Progenitor cell of endocrine pancreas (in vitro differentiated cells): Measurements from ENCODE around the gene APLNR. TPM values are rescaled to one million over a fixed set of nuclear protein-coding genes. Genes with fewer than 3 reads are reported as not detected.

ENCODE experiments used
- DNase-seq: peaks from one replicate; pipeline ENCODE4 v3.0.0; 2021; ENCODE audit warnings: low spot score; ENCODE audit not compliant: unreplicated experiment
- H3K27ac Mint-ChIP-seq: 2 replicates; pipeline ENCODE4 v1.8.0; 2021; ENCODE audit warnings: mild to moderate bottlenecking, moderate library complexity, mixed read lengths
- H3K27me3 Mint-ChIP-seq: 2 replicates; pipeline ENCODE4 v1.8.0; 2021; ENCODE audit warnings: mixed read lengths
- H3K36me3 Mint-ChIP-seq: 2 replicates; pipeline ENCODE4 v1.8.0; 2022; ENCODE audit warnings: mixed read lengths; ENCODE audit not compliant: insufficient read depth
- H3K4me1 Mint-ChIP-seq: 2 replicates; pipeline ENCODE4 v1.8.0; 2021; ENCODE audit warnings: low read depth, mixed read lengths
- H3K4me3 Mint-ChIP-seq: 2 replicates; pipeline ENCODE4 v1.8.0; 2021; ENCODE audit warnings: low read depth, mild to moderate bottlenecking, moderate library complexity, mixed read lengths
- H3K9me3 Mint-ChIP-seq: 2 replicates; pipeline ENCODE4 v1.8.0; 2021; ENCODE audit warnings: low read depth, mixed read lengths
- CTCF ChIP-seq: fragments of 200-600 bp; sonication (generic); IDR thresholded peaks from one replicate; pipeline ENCODE4 v1.5.0; 2021; ENCODE audit warnings: antibody characterized with exemption, mild to moderate bottlenecking; ENCODE audit not compliant: unreplicated experiment
- total RNA-seq: library from RNA; stranded (reverse); gene quantifications from 2 replicates; pipeline ENCODE4 v1.2.1, GENCODE V29; 2021

Gene APLNR
- total RNA-seq, 1 donor from 2014 or later, result 0.12 TPM

GRCh38 chr11:57251491-57252104, 14.5 kb upstream of the APLNR start:
- DNase-seq, result no peak
- Mint-ChIP-seq H3K36me3 (no peaks in the 10 kb centered on the region), H3K4me1 (no peaks in the 10 kb centered on the region), H3K27ac (no peak overlapping the region), H3K4me3 (no peak overlapping the region), H3K9me3 (no peaks in the 10 kb centered on the region), H3K27me3 (peaks cover 14% of the 10 kb centered on the region)
- no peak for TF ChIP-seq CTCF

- TF ChIP-seq CTCF, result no peak
- Mint-ChIP-seq H3K36me3 (no peaks in the 10 kb centered on the region), H3K4me1 (no peaks in the 10 kb centered on the region)
These were observed 14.0 kb upstream of the APLNR start for GRCh38 chr11:57251037-57251436.

GRCh38 chr11:57249384-57250319, 12.6 kb upstream of the APLNR start:
- H3K27me3 Mint-ChIP-seq, result peaks cover 14% of the 10 kb centered on the region
- no peak overlapping the region for H3K4me3 Mint-ChIP-seq
- H3K27ac Mint-ChIP-seq, result no peak overlapping the region
- H3K4me1 Mint-ChIP-seq, result no peaks in the 10 kb centered on the region
- peak; percentile 48 for DNase-seq
- no peaks in the 10 kb centered on the region for H3K9me3 Mint-ChIP-seq
- no peaks in the 10 kb centered on the region for H3K36me3 Mint-ChIP-seq
- TF ChIP-seq CTCF, result peak; percentile 89

More at GRCh38 chr11:57251037-57251436, 14.0 kb upstream of the APLNR start:
- H3K27ac Mint-ChIP-seq, result no peak overlapping the region
- H3K9me3 Mint-ChIP-seq, result no peaks in the 10 kb centered on the region
- H3K27me3 Mint-ChIP-seq, result peaks cover 14% of the 10 kb centered on the region
- no peak for DNase-seq
- no peak overlapping the region for H3K4me3 Mint-ChIP-seq

- no peak overlapping the region for H3K27ac Mint-ChIP-seq
- no peaks in the 10 kb centered on the region for H3K4me1 Mint-ChIP-seq
- no peak overlapping the region for H3K4me3 Mint-ChIP-seq
- TF ChIP-seq CTCF, result peak; percentile 76
- H3K27me3 Mint-ChIP-seq, result peaks cover 14% of the 10 kb centered on the region
- H3K36me3 Mint-ChIP-seq, result no peaks in the 10 kb centered on the region
- DNase-seq, result peak; percentile 63
- no peaks in the 10 kb centered on the region for H3K9me3 Mint-ChIP-seq
These were observed 11.8 kb upstream of the APLNR start for GRCh38 chr11:57248780-57249383.

- no peaks in the 10 kb centered on the region for H3K27me3 Mint-ChIP-seq
- no peak for TF ChIP-seq CTCF
- H3K36me3 Mint-ChIP-seq, result no peaks in the 10 kb centered on the region
- peaks cover 12% of the 10 kb centered on the region for H3K4me1 Mint-ChIP-seq
- H3K9me3 Mint-ChIP-seq, result no peaks in the 10 kb centered on the region
- no peak overlapping the region for H3K27ac Mint-ChIP-seq
- no peak for DNase-seq
- H3K4me3 Mint-ChIP-seq, result no peak overlapping the region
These were observed 7.9 kb upstream of the APLNR start for GRCh38 chr11:57244911-57245310.
